ENCODE data around the gene SDC1. TPM values are rescaled to one million over a fixed set of nuclear protein-coding genes. Genes with fewer than 3 reads are reported as not detected.
"Not testable (repeated sequence)": the region's sequence is repeated elsewhere in the genome, so short reads cannot be mapped to it uniquely, and the experiment has no call there.

Gene SDC1
- total RNA-seq, 1 donor from 2014 or later, result 74.3 TPM

- no peak overlapping the region for H3K27ac ChIP-seq (ENCODE audit: low read depth, low read length)
- H3K27me3 ChIP-seq (ENCODE audit: insufficient read depth, low read length), result no peaks in the 10 kb centered on the region
- peaks cover 3% of the 10 kb centered on the region for H3K9me3 ChIP-seq (ENCODE audit: insufficient read depth, low read depth, low read length)
- no peak for FAIRE-seq
- no peak overlapping the region for H3K27ac Mint-ChIP-seq (ENCODE audit: unreplicated experiment)
- DNase-seq (ENCODE audit: low read depth), result no peak
- TF ChIP-seq CTCF (IDR thresholded peaks at IDR 0.05; ENCODE audit: insufficient read depth, low read depth, low read length) (no peak), EZH2 (IDR thresholded peaks at IDR 0.05; ENCODE audit: insufficient read depth, low read length) (no peak)
- no peaks in the 10 kb centered on the region for H3K79me2 ChIP-seq (ENCODE audit: insufficient read depth, low read length)
- H3K4me1 Mint-ChIP-seq (ENCODE audit: low read depth, unreplicated experiment), result peaks cover 15% of the 10 kb centered on the region
- no peaks in the 10 kb centered on the region for H3K36me3 ChIP-seq (ENCODE audit: insufficient read depth, low read length)
- no peak overlapping the region for H3K4me3 ChIP-seq (ENCODE audit: insufficient read depth, low read depth, low read length)
- peaks cover 5% of the 10 kb centered on the region for H3K4me1 ChIP-seq (ENCODE audit: insufficient read depth, low read length)
- H2AFZ ChIP-seq (ENCODE audit: low read depth, low read length), result no peak overlapping the region
- H3K9ac ChIP-seq (ENCODE audit: low read length), result no peak overlapping the region
- no peak overlapping the region for H3K4me2 ChIP-seq (ENCODE audit: low read length)
- no peaks in the 10 kb centered on the region for H4K20me1 ChIP-seq (ENCODE audit: insufficient read depth, low read length)
- no peaks in the 10 kb centered on the region for H3K36me3 Mint-ChIP-seq (ENCODE audit: low read depth, unreplicated experiment)
- no peaks in the 10 kb centered on the region for H3K9me3 Mint-ChIP-seq (ENCODE audit: unreplicated experiment)
- H3K27me3 Mint-ChIP-seq (ENCODE audit: low read depth, unreplicated experiment), result no peaks in the 10 kb centered on the region
- no peak overlapping the region for H3K4me3 Mint-ChIP-seq (ENCODE audit: unreplicated experiment)
Measured at GRCh38 chr2:20235655-20236305, 10.8 kb upstream of the SDC1 start.

DNA sequence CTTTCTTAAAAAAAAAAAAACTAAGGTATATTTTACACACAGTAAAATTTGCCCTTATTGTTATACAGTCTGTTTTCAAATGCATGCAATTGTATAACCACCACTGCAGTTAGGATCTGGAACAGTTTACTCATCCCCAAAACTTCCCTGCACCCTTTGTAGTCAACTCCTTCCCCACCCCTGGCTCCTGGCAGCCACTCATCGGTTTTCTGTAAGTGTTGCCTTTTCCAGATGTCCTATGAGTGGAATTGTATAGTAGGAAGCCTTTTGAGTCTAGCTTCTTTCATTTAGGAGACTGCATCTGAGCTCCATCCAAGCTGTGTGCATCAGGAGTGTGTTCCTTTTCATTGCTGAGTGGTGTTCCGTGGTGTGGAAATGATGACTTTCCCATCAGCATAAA, 9.7 kb upstream of the SDC1 start:
- H3K9me3 Mint-ChIP-seq (ENCODE audit: unreplicated experiment); H3K27me3 ChIP-seq (ENCODE audit: insufficient read depth, low read length); H3K36me3 ChIP-seq (ENCODE audit: insufficient read depth, low read length); H2AFZ ChIP-seq (ENCODE audit: low read depth, low read length); H3K4me3 Mint-ChIP-seq (ENCODE audit: unreplicated experiment); H3K27ac Mint-ChIP-seq (ENCODE audit: unreplicated experiment); H3K4me2 ChIP-seq (ENCODE audit: low read length); DNase-seq (ENCODE audit: low read depth); H3K4me1 ChIP-seq (ENCODE audit: insufficient read depth, low read length); H3K9me3 ChIP-seq (ENCODE audit: insufficient read depth, low read depth, low read length); FAIRE-seq; H3K27me3 Mint-ChIP-seq (ENCODE audit: low read depth, unreplicated experiment); H4K20me1 ChIP-seq (ENCODE audit: insufficient read depth, low read length); H3K79me2 ChIP-seq (ENCODE audit: insufficient read depth, low read length); H3K4me3 ChIP-seq (ENCODE audit: insufficient read depth, low read depth, low read length); H3K9ac ChIP-seq (ENCODE audit: low read length); H3K27ac ChIP-seq (ENCODE audit: low read depth, low read length); H3K36me3 Mint-ChIP-seq (ENCODE audit: low read depth, unreplicated experiment): not testable (repeated sequence)
- H3K4me1 Mint-ChIP-seq (ENCODE audit: low read depth, unreplicated experiment), result peaks cover 15% of the 10 kb centered on the region

DNA sequence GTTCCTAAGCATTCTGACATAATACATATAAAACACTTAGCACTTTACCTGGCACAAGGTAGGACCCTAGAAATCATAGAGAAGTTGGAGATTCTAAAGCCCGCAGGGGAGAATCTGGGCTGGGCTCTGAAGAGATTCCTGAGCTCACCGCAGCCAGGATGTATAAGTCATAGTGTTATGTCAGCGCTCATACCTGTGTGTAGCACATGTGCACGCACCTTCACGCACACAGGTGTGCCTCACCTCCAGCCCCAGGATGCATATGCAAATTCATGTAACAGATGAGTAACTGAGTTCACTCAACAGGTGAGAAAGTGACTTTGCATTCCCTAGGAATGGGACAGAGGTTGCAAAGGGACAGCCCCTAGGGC, 7.9 kb upstream of the SDC1 start:
- peaks cover under 1% of the 10 kb centered on the region for H3K9me3 ChIP-seq (ENCODE audit: insufficient read depth, low read depth, low read length)
- H3K27ac Mint-ChIP-seq (ENCODE audit: unreplicated experiment), result no peak overlapping the region

More for the DNA sequence above, 7.9 kb upstream of the SDC1 start:
- no peak overlapping the region for H3K4me3 ChIP-seq (ENCODE audit: insufficient read depth, low read depth, low read length)
- H3K36me3 ChIP-seq (ENCODE audit: insufficient read depth, low read length), result no peaks in the 10 kb centered on the region
- DNase-seq (ENCODE audit: low read depth) (no peak), FAIRE-seq (no peak)
- peaks cover 5% of the 10 kb centered on the region for H3K4me1 ChIP-seq (ENCODE audit: insufficient read depth, low read length)
- no peak overlapping the region for H2AFZ ChIP-seq (ENCODE audit: low read depth, low read length)
- H3K9ac ChIP-seq (ENCODE audit: low read length), result no peak overlapping the region
- Mint-ChIP-seq H3K27me3 (ENCODE audit: low read depth, unreplicated experiment) (peaks cover 3% of the 10 kb centered on the region), H3K4me1 (ENCODE audit: low read depth, unreplicated experiment) (peaks cover 15% of the 10 kb centered on the region), H3K9me3 (ENCODE audit: unreplicated experiment) (no peaks in the 10 kb centered on the region), H3K4me3 (ENCODE audit: unreplicated experiment) (no peak overlapping the region), H3K36me3 (ENCODE audit: low read depth, unreplicated experiment) (no peaks in the 10 kb centered on the region)
- H3K27me3 ChIP-seq (ENCODE audit: insufficient read depth, low read length), result no peaks in the 10 kb centered on the region
- H4K20me1 ChIP-seq (ENCODE audit: insufficient read depth, low read length), result no peaks in the 10 kb centered on the region
- no peaks in the 10 kb centered on the region for H3K79me2 ChIP-seq (ENCODE audit: insufficient read depth, low read length)
- H3K4me2 ChIP-seq (ENCODE audit: low read length), result no peak overlapping the region
- no peak overlapping the region for H3K27ac ChIP-seq (ENCODE audit: low read depth, low read length)
- TF ChIP-seq CTCF (IDR thresholded peaks at IDR 0.05; ENCODE audit: insufficient read depth, low read depth, low read length) (no peak), EZH2 (IDR thresholded peaks at IDR 0.05; ENCODE audit: insufficient read depth, low read length) (no peak)

Data from astrocyte (in vitro differentiated cells and primary cell).